ENCODE measurements around the gene NR2E1. TPM values are rescaled to one million over a fixed set of nuclear protein-coding genes. Genes with fewer than 3 reads are reported as not detected.

NR2E1 gene
- total RNA-seq, 1 donor from 2014 or later, result not detected

- intact Hi-C loops (cut with micrococcal nuclease), result no loop called here
- H3K27me3 Mint-ChIP-seq (ENCODE audit: low read depth), result no peaks in the 10 kb centered on the region
- no peak overlapping the region for H3K4me3 Mint-ChIP-seq (ENCODE audit: low read depth)
- peaks cover 37% of the 10 kb centered on the region for H3K36me3 Mint-ChIP-seq (ENCODE audit: low read depth)
- no peak overlapping the region for H3K27ac Mint-ChIP-seq
- H3K9me3 Mint-ChIP-seq, result no peaks in the 10 kb centered on the region
- peaks cover 2% of the 10 kb centered on the region for H3K4me1 Mint-ChIP-seq (ENCODE audit: low read depth)
- DNase-seq (ENCODE audit: low spot score), result no peak
These were observed 44.7 kb downstream of the NR2E1 start for GRCh38 chr6:108210556-108210955.

DNA sequence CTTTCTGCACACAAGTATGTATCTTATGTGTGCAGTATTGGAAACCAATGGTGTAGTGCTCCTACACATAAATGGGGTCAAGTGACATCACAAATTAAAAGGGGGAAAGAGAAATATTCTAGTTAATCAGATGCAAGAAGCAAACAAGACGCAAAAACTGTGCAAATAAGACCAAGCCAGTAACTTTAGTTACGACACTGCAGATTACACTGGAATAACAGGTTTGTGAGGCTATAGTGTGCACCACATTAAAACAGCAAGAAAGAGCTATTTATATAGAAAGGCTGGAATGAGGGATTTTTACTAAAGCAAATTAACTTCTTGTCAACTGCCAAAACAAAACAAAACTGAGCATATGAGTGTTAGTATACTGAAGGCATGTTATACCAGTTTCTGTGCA, 45.8 kb downstream of the NR2E1 start:
- intact Hi-C loops (cut with micrococcal nuclease), result no loop called here
- Mint-ChIP-seq H3K27ac (no peak overlapping the region), H3K36me3 (ENCODE audit: low read depth) (peaks cover 38% of the 10 kb centered on the region), H3K9me3 (no peaks in the 10 kb centered on the region), H3K4me3 (ENCODE audit: low read depth) (no peak overlapping the region), H3K27me3 (ENCODE audit: low read depth) (no peaks in the 10 kb centered on the region), H3K4me1 (ENCODE audit: low read depth) (peaks cover 2% of the 10 kb centered on the region)
- no peak for DNase-seq (ENCODE audit: low spot score)

DNA sequence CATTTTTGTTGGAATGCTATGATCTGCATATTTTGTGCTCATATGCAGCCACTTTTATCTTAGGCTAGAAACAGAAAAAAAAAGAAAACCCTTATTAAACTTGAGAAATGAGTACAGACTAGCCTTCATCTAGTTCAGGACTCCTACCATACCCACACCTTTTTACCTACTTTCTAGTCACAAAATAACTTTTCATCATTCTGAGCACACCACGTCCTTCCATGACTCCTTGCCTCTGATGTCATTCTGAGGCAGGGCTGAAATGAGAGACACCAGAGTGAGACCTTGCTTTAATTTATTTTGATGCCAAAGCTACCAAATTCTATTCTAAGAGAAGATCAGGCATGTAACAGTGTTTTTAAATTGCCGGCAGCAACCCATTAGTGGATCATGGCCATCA, 56.2 kb downstream of the NR2E1 start:
- Mint-ChIP-seq H3K4me1 (ENCODE audit: low read depth) (peaks cover 11% of the 10 kb centered on the region), H3K27ac (peak overlapping the region; percentile 76), H3K36me3 (ENCODE audit: low read depth) (peaks cover 38% of the 10 kb centered on the region), H3K9me3 (no peaks in the 10 kb centered on the region), H3K4me3 (ENCODE audit: low read depth) (no peak overlapping the region), H3K27me3 (ENCODE audit: low read depth) (no peaks in the 10 kb centered on the region)
- DNase-seq (ENCODE audit: low spot score), result no peak
- intact Hi-C loops (cut with micrococcal nuclease), result no loop called here

DNA sequence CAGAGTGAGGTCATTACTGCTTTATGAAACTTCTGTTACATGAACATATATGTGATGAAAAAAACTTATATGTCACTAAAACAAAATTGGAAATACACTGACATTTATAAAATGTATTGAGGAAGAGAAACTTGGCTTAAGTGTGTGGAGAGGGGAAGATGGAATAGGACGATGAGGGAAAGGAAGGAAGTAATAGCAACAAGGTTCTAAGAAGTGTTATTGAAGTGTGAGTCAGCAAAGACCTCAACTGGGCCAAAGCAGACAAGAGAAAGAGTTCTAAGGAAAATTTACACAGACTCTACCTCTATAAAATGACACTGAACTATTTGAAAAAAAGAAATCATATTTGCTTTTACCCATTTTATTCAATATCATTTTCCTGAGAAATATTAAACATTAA, 56.7 kb downstream of the NR2E1 start:
- Mint-ChIP-seq H3K36me3 (ENCODE audit: low read depth) (peaks cover 38% of the 10 kb centered on the region), H3K4me1 (ENCODE audit: low read depth) (peaks cover 11% of the 10 kb centered on the region), H3K27me3 (ENCODE audit: low read depth) (no peaks in the 10 kb centered on the region), H3K9me3 (no peaks in the 10 kb centered on the region), H3K4me3 (ENCODE audit: low read depth) (no peak overlapping the region), H3K27ac (peak overlapping the region; percentile 76)
- intact Hi-C loops (cut with micrococcal nuclease), result no loop called here
- no peak for DNase-seq (ENCODE audit: low spot score)

- Mint-ChIP-seq H3K4me3 (ENCODE audit: low read depth) (no peak overlapping the region), H3K4me1 (ENCODE audit: low read depth) (peaks cover 11% of the 10 kb centered on the region), H3K27me3 (ENCODE audit: low read depth) (no peaks in the 10 kb centered on the region), H3K9me3 (no peaks in the 10 kb centered on the region), H3K27ac (no peak overlapping the region), H3K36me3 (ENCODE audit: low read depth) (peaks cover 9% of the 10 kb centered on the region)
- DNase-seq (ENCODE audit: low spot score), result no peak
- intact Hi-C loops (cut with micrococcal nuclease), result no loop called here
These were observed 61.5 kb downstream of the NR2E1 start for GRCh38 chr6:108227290-108227689.

GRCh38 chr6:108228416-108228815, 62.6 kb downstream of the NR2E1 start:
- intact Hi-C loops (cut with micrococcal nuclease), result no loop called here
- Mint-ChIP-seq H3K4me3 (ENCODE audit: low read depth) (no peak overlapping the region), H3K27ac (no peak overlapping the region), H3K36me3 (ENCODE audit: low read depth) (peaks cover 2% of the 10 kb centered on the region), H3K27me3 (ENCODE audit: low read depth) (no peaks in the 10 kb centered on the region), H3K9me3 (no peaks in the 10 kb centered on the region), H3K4me1 (ENCODE audit: low read depth) (peaks cover 4% of the 10 kb centered on the region)
- DNase-seq (ENCODE audit: low spot score), result no peak

GRCh38 chr6:108235127-108235526, 69.3 kb downstream of the NR2E1 start:
- Mint-ChIP-seq H3K27me3 (ENCODE audit: low read depth) (no peaks in the 10 kb centered on the region), H3K4me3 (ENCODE audit: low read depth) (no peak overlapping the region), H3K9me3 (no peaks in the 10 kb centered on the region), H3K4me1 (ENCODE audit: low read depth) (peaks cover 3% of the 10 kb centered on the region), H3K36me3 (ENCODE audit: low read depth) (peaks cover 26% of the 10 kb centered on the region), H3K27ac (no peak overlapping the region)
- intact Hi-C loops (cut with micrococcal nuclease), result no loop called here
- DNase-seq (ENCODE audit: low spot score), result no peak

- H3K4me1 Mint-ChIP-seq (ENCODE audit: low read depth), result peaks cover 3% of the 10 kb centered on the region
- H3K36me3 Mint-ChIP-seq (ENCODE audit: low read depth), result peaks cover 36% of the 10 kb centered on the region
- no peaks in the 10 kb centered on the region for H3K27me3 Mint-ChIP-seq (ENCODE audit: low read depth)
- no peak overlapping the region for H3K27ac Mint-ChIP-seq
- intact Hi-C loops (cut with micrococcal nuclease), result no loop called here
- DNase-seq (ENCODE audit: low spot score), result no peak
- peaks cover under 1% of the 10 kb centered on the region for H3K9me3 Mint-ChIP-seq
- no peak overlapping the region for H3K4me3 Mint-ChIP-seq (ENCODE audit: low read depth)
These were observed 71.0 kb downstream of the NR2E1 start for GRCh38 chr6:108236791-108237190.

- intact Hi-C loops (cut with micrococcal nuclease), result no loop called here
- Mint-ChIP-seq H3K4me3 (ENCODE audit: low read depth) (no peak overlapping the region), H3K27me3 (ENCODE audit: low read depth) (no peaks in the 10 kb centered on the region), H3K27ac (no peak overlapping the region), H3K4me1 (ENCODE audit: low read depth) (peaks cover 3% of the 10 kb centered on the region), H3K9me3 (peaks cover 10% of the 10 kb centered on the region), H3K36me3 (ENCODE audit: low read depth) (peaks cover 49% of the 10 kb centered on the region)
- no peak for DNase-seq (ENCODE audit: low spot score)
These were observed 72.5 kb downstream of the NR2E1 start for GRCh38 chr6:108238322-108238721.

Other genes starting within 250 kb of the NR2E1 start
- gene SEC63, start 207.8 kb upstream of the NR2E1 start, total RNA-seq, result 92.3 and 96.2 TPM in 2 replicates
- 15.5 and 16.4 TPM in 2 replicates for gene OSTM1, start 91.3 kb upstream of the NR2E1 start, total RNA-seq
- 73.4 and 73.9 TPM in 2 replicates for gene SNX3, start 95.0 kb downstream of the NR2E1 start, total RNA-seq
- gene AFG1L, start 129.0 kb downstream of the NR2E1 start, total RNA-seq, result 4.7 and 5.5 TPM in 2 replicates